Neural cell (in vitro differentiated cells): ENCODE measurements around the gene TGFBR3. TPM values are rescaled to one million over a fixed set of nuclear protein-coding genes. Genes with fewer than 3 reads are reported as not detected.

Experiments used
- H2AFZ ChIP-seq: fragments of 200-600, 300-800 bp; sonication (generic), shearing (Covaris generic); 2 replicates; pipeline ENCODE4 v1.6.0; 2014; ENCODE audit warnings: low read depth, mild to moderate bottlenecking, antibody characterized with exemption, low read length, moderate library complexity
- H3F3A ChIP-seq: fragments of 200-600 bp; shearing (Covaris generic); 2 replicates; pipeline ENCODE4 v1.6.1; 2016; ENCODE audit warnings: mild to moderate bottlenecking, moderate library complexity, mixed read lengths, antibody characterized with exemption, low read length; ENCODE audit not compliant: insufficient read depth, poor library complexity, severe bottlenecking
- H3K27ac ChIP-seq: fragments of 200-600, 300-800 bp; sonication (generic), shearing (Covaris generic); 2 replicates; pipeline ENCODE4 v1.5.1; 2014; ENCODE audit warnings: mild to moderate bottlenecking, low read length, moderate library complexity
- H3K27me3 ChIP-seq: fragments of 300-800, 200-600 bp; sonication (generic), shearing (Covaris generic); 2 replicates; pipeline ENCODE4 v1.6.0; 2014; ENCODE audit warnings: mild to moderate bottlenecking, low read depth, low read length, moderate library complexity; ENCODE audit not compliant: insufficient read depth
- H3K36me3 ChIP-seq: fragments of 300-800, 200-600 bp; sonication (generic), shearing (Covaris generic); 2 replicates; pipeline ENCODE4 v1.5.1; 2014; ENCODE audit warnings: mild to moderate bottlenecking, antibody characterized with exemption, low read length, moderate library complexity; ENCODE audit not compliant: insufficient read depth
- H3K4me2 ChIP-seq: fragments of 300-800, 200-600 bp; sonication (generic), shearing (Covaris generic); 2 replicates; pipeline ENCODE4 v1.6.0; 2014; ENCODE audit warnings: mild to moderate bottlenecking, low read length
- H3K4me3 ChIP-seq: fragments of 300-800, 200-600 bp; sonication (generic), shearing (Covaris generic); 2 replicates; pipeline ENCODE4 v1.5.1; 2014; ENCODE audit warnings: mild to moderate bottlenecking, low read length, moderate library complexity
- H3K79me2 ChIP-seq: fragments of 200-600 bp; shearing (Covaris generic); replicated peaks from 2 replicates; pipeline ENCODE4 v1.6.0; 2014; ENCODE audit warnings: mild to moderate bottlenecking, low read length, moderate library complexity; ENCODE audit not compliant: insufficient read depth
- H3K9ac ChIP-seq: fragments of 300-800, 200-600 bp; sonication (generic), shearing (Covaris generic); 2 replicates; pipeline ENCODE4 v1.6.1; 2016; ENCODE audit warnings: mild to moderate bottlenecking, low read length, mixed read lengths
- H3K9me2 ChIP-seq: fragments of 200-600 bp; shearing (Covaris generic); 2 replicates; pipeline ENCODE4 v1.6.1; 2016; ENCODE audit warnings: mild to moderate bottlenecking, low read length, mixed read lengths; ENCODE audit not compliant: insufficient read depth
- H3K9me3 ChIP-seq: fragments of 200-600, 300-800 bp; sonication (generic), shearing (Covaris generic); 2 replicates; pipeline ENCODE4 v1.6.1; 2016; ENCODE audit warnings: mild to moderate bottlenecking, mixed run types, low read length, moderate library complexity, mixed read lengths
- H4K20me1 ChIP-seq: fragments of 200-600 bp; shearing (Covaris generic); 2 replicates; pipeline ENCODE4 v1.6.1; 2016; ENCODE audit warnings: mild to moderate bottlenecking, mixed run types; ENCODE audit not compliant: insufficient read depth
- CTCF ChIP-seq: fragments of 450-650 bp; IDR thresholded peaks from 2 replicates; pipeline ENCODE4 v1.5.1; 2014; ENCODE audit warnings: antibody characterized with exemption, mild to moderate bottlenecking, moderate library complexity; ENCODE audit not compliant: poor library complexity, severe bottlenecking
- EP300 ChIP-seq: fragments of 450-650 bp; conservative IDR thresholded peaks from 2 replicates; pipeline ENCODE4 v1.6.1; 2014; ENCODE audit warnings: antibody characterized with exemption, mild to moderate bottlenecking, moderate library complexity; ENCODE audit not compliant: poor library complexity, severe bottlenecking
- EZH2 ChIP-seq: fragments of 200-600, 300-800 bp; shearing (Covaris generic), sonication (generic); IDR thresholded peaks from 2 replicates; pipeline ENCODE4 v1.6.1; 2014; ENCODE audit warnings: antibody characterized with exemption, low read length, borderline replicate concordance, mild to moderate bottlenecking; ENCODE audit not compliant: insufficient read depth, poor library complexity, severe bottlenecking
- MXI1 ChIP-seq: fragments of 450-650 bp; conservative IDR thresholded peaks from 2 replicates; pipeline ENCODE4 v1.6.1; 2014; ENCODE audit warnings: antibody characterized with exemption, mild to moderate bottlenecking; ENCODE audit not compliant: poor library complexity, severe bottlenecking
- POLR2AphosphoS5 ChIP-seq: IDR thresholded peaks from 2 replicates; pipeline ENCODE4 v1.6.1; 2012
- RAD21 ChIP-seq: fragments of 450-650 bp; conservative IDR thresholded peaks from 2 replicates; pipeline ENCODE4 v1.6.1; 2014; ENCODE audit warnings: antibody characterized with exemption, mild to moderate bottlenecking, moderate library complexity
- REST ChIP-seq: IDR thresholded peaks from 2 replicates; pipeline ENCODE4 v1.6.1; 2012; ENCODE audit warnings: borderline replicate concordance
- SMC3 ChIP-seq: fragments of 450-650 bp; conservative IDR thresholded peaks from 2 replicates; pipeline ENCODE4 v1.6.1; 2014; ENCODE audit warnings: antibody characterized with exemption, mild to moderate bottlenecking, moderate library complexity; ENCODE audit not compliant: poor library complexity
- TAF1 ChIP-seq: IDR thresholded peaks from 2 replicates; pipeline ENCODE4 v1.6.1; 2012; ENCODE audit warnings: low read depth
- polyA plus RNA-seq: library from polyadenylated mRNA; depleted of rRNA; stranded (reverse); fragments of >200 nt; gene quantifications from 2 replicates; pipeline ENCODE4 v1.2.3, GENCODE V29; 2014

TGFBR3 gene
- polyA plus RNA-seq, 1 donor from 2014 or later = 0.25 TPM

GRCh38 chr1:91637539-91637994, 248.4 kb downstream of the TGFBR3 start:
- Histone ChIP-seq H2AFZ (no peak overlapping the region), H3K27me3 (no peaks in the 10 kb centered on the region), H3F3A (no peaks in the 10 kb centered on the region), H3K9me2 (no peaks in the 10 kb centered on the region), H3K27ac (no peak overlapping the region), H3K4me2 (no peak overlapping the region), H3K36me3 (no peaks in the 10 kb centered on the region), H3K79me2 (no peaks in the 10 kb centered on the region), H3K4me3 (no peak overlapping the region), H3K9me3 (peaks cover 3% of the 10 kb centered on the region), H4K20me1 (no peaks in the 10 kb centered on the region), H3K9ac (no peak overlapping the region)
- TF ChIP-seq SMC3 (no peak), POLR2AphosphoS5 (no peak), REST (no peak), EZH2 (no peak), RAD21 (no peak), TAF1 (no peak), EP300 (no peak)

GRCh38 chr1:91635763-91636162, 250.2 kb downstream of the TGFBR3 start:
- no peak overlapping the region for H2AFZ ChIP-seq
- TF ChIP-seq REST = no peak
- TF ChIP-seq MXI1 = no peak
- TF ChIP-seq POLR2AphosphoS5 = no peak
- no peak for TF ChIP-seq CTCF
- TF ChIP-seq RAD21 = no peak
- TF ChIP-seq TAF1 = no peak
- no peak for TF ChIP-seq EZH2
- TF ChIP-seq SMC3 = no peak
- TF ChIP-seq EP300 = no peak
- no peak overlapping the region for H3K27ac ChIP-seq
- H3K4me2 ChIP-seq = no peak overlapping the region
- no peaks in the 10 kb centered on the region for H3K27me3 ChIP-seq
- peaks cover 3% of the 10 kb centered on the region for H3K9me3 ChIP-seq
- no peaks in the 10 kb centered on the region for H3K79me2 ChIP-seq
- no peak overlapping the region for H3K4me3 ChIP-seq
- H4K20me1 ChIP-seq = no peaks in the 10 kb centered on the region
- no peaks in the 10 kb centered on the region for H3K9me2 ChIP-seq
- H3K36me3 ChIP-seq = no peaks in the 10 kb centered on the region
- H3K9ac ChIP-seq = no peak overlapping the region
- no peaks in the 10 kb centered on the region for H3F3A ChIP-seq
